GM12864 (cell line): ENCODE results near the gene NBR1.
"Not testable (repeated sequence)": the region's sequence is repeated elsewhere in the genome, so short reads cannot be mapped to it uniquely, and the experiment has no call there.

ENCODE experiments used
- DNase-seq: peaks from one replicate; pipeline ENCODE4 v3.0.0-alpha.2; 2011; ENCODE audit warnings: low read depth
- H3K4me3 ChIP-seq: 2 replicates; pipeline ENCODE4 v1.5.1; 2011; ENCODE audit warnings: mild to moderate bottlenecking, low read depth, low read length, control low read depth
- CTCF ChIP-seq: IDR thresholded peaks from 2 replicates; pipeline ENCODE4 v1.5.1; 2011; ENCODE audit warnings: low read depth, mild to moderate bottlenecking, moderate library complexity, low read length, control low read depth, inconsistent platforms; ENCODE audit errors: missing control alignments

NBR1 gene

DNA sequence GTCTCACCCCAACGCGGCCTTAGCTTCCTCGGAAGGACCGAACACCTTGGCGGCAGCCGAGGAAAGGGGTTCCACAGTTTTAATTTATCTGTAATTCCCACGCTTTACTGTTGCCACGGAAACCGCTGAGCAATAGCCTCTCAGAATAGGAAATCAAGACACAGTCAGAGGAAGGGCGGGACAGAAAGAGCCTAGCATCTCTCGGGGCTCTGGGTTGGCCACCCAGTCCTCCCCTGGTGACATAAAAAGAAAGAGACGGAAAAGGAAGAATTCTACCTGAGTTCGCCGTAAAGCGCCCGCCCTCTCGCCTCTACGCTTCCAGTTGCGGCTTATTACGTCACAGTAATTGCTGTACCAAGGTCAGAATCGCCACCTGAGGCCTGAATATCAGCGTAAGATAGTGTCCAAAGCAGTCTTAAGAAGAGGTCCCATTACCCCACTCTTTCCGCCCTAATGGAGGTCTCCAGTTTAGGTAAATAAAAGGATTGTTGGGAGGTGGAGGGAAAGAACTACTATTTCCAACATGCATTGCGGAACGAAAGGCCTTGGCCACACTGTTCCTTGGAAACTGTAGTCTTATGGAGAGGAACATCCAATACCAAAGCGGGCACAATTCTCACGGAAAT lies 761 bp upstream of the NBR1 start:
- H3K4me3 ChIP-seq: peak overlapping the region; percentile 82
- DNase-seq: peak; percentile 89
- TF ChIP-seq CTCF: no peak

- TF ChIP-seq CTCF: no peak
- peak overlapping the region; percentile 82 for H3K4me3 ChIP-seq
- no peak for DNase-seq
Observed at GRCh38 chr17:43171586-43172487, 823 bp downstream of the NBR1 start.

- TF ChIP-seq CTCF: no peak
- DNase-seq: no peak
- no peak overlapping the region for H3K4me3 ChIP-seq
Observed at GRCh38 chr17:43175213-43176118, 4.5 kb downstream of the NBR1 start.

- no peak overlapping the region for H3K4me3 ChIP-seq
- DNase-seq: no peak
- no peak for TF ChIP-seq CTCF
Observed at GRCh38 chr17:43176119-43176570, 5.1 kb downstream of the NBR1 start.

DNA sequence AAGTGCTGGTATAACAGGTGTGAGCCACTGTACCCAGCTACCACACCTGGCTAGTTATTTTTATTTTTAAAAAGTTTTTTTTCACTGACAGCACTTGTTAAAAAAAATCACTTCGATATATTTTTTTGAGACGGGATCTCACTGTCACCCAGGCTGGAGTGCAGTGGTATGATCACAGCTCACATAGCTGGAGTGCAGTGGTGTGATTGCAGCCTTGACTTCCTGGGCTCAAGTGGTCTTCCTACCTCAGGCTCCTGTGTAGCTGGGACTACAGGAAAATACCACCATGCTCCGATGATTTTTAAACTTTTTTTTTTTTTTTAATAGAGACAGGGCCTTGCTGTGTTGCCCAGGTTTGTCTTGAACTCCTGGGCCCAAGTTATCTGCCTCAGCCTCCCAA lies 12.9 kb downstream of the NBR1 start:
- DNase-seq: no peak
- no peak overlapping the region for H3K4me3 ChIP-seq
- no peak for TF ChIP-seq CTCF

DNA sequence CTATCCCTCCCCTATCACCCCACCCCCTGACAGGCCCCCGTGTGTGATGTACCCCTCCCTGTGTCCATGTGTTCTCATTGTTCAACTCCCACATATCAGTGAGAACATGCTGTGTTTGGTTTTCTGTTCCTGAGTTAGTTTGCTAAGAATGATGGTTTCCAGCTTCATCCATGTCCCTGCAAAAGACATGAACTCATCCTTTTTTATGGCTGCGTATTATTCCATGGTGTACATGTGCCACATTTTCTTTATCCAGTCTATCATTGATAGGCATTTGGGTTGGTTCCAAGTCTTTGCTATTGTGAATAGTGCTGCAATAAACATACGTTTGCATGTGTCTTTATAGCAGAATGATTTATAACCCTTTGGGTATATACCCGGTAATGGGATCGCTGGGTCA lies 15.6 kb downstream of the NBR1 start:
- not testable (repeated sequence) for H3K4me3 ChIP-seq, DNase-seq

DNA sequence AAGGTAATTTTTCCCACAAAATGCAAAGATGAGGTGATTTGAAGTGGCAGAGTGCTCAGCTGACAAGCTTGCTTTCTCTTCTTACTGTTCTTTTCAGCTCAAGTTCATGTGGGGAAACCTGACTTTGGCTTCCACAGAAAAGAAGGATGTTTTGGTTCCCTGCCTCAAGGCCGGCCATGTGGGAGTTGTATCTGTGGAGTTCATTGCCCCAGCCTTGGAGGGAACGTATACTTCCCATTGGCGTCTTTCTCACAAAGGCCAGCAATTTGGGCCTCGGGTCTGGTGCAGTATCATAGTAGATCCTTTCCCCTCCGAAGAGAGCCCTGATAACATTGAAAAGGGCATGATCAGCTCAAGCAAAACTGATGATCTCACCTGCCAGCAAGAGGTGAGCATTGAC lies 22.2 kb downstream of the NBR1 start:
- no peak overlapping the region for H3K4me3 ChIP-seq
- TF ChIP-seq CTCF: no peak
- no peak for DNase-seq
